IPS-NIHi11 (cell line): ENCODE measurements around the gene ST3GAL5.
"Not testable (repeated sequence)": the region's sequence is repeated elsewhere in the genome, so short reads cannot be mapped to it uniquely, and the experiment has no call there.

Source experiments
- DNase-seq: peaks from one replicate; pipeline ENCODE4 v3.0.0; 2012; ENCODE audit warnings: mixed read lengths, low spot score

Gene ST3GAL5

DNA sequence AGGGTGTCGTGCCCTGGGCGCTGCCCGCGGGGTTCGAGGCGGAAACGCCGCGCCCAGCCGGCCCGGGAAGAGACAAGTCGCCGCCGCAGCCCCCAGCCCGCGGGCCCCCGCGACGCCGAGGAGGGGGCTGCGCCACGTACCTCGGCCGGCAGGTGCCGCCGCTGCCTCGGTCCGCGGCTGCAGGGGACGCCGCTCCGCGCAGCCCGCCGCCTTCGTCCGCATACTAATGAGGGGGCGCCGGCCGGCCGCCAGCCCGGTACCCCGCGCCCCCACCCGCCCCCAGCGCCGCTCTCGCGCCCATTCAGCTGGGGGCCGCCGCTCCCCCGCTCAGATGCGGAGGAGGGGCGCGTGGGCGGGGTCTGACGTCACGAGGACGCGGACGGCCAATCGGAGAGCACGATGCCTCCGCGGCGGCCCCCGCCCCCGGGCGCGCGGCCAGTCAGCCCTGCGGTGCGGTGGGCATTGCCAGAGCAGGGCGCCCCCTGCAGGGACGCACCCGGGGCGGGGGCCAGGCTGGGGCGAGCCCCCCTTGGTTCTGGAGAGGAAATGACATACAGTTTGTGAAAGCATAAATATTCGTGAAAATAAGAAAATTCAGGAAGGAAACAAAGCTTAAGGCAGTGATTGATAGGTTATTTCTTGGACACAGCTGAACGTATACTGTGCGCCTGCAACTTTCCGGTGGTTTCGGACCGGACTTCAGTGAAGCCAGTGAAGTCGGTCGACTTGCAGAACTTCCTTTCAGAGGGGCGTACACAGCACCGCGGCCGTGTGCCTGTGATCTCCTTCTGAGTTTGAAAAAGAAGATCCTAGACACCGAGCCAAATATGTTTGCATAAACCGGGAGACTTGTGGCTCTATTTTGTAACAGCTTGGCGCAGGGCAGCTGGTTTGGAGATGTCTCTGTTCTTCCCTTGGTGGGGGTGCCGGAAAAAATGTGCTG, at the start of gene ST3GAL5:
Gene ST3GAL5, minus strand, starts transcription at position 307 of the 943 bp plus-strand sequence. Its CDS starts 85 bp downstream, at position 222.
- DNase-seq: peak; percentile 97

DNA sequence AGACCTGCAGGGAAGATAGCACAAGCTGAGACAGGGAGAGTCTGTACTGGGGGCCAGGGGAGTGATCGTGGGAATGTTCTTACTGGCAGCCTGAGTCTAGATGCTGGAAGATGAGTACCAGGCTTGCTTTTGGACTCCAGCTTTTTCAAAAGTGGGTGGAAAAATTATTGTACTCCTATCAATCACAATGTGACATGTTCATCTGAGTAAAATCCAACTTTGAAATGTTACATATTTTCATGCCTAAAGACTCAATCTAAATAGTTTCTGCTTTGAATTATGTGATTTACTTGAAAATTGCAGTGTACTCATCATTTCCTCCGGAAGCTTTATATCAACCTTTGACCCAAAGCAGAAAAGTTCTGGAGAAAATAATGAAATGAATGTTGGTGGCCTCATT, 49.7 kb upstream of the ST3GAL5 start:
- DNase-seq: no peak

DNA sequence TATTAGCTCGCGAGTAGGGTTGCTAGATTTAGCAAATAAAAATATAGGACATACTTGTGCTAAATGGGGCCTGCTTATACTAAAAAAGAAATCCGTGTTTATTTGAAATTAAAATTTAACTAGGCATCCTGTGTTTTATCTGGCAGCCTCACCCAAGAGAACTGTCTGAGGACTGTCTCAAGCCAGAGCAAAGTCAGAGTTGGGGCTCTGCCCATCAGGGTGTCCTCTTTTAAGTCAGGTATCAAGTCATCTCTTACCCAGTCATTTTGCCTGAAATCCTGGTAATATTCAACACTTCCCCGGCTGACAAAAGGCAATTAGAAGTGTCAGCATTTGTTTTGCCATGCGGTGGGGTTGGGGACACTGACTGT, 48.3 kb upstream of the ST3GAL5 start:
- no peak for DNase-seq

DNA sequence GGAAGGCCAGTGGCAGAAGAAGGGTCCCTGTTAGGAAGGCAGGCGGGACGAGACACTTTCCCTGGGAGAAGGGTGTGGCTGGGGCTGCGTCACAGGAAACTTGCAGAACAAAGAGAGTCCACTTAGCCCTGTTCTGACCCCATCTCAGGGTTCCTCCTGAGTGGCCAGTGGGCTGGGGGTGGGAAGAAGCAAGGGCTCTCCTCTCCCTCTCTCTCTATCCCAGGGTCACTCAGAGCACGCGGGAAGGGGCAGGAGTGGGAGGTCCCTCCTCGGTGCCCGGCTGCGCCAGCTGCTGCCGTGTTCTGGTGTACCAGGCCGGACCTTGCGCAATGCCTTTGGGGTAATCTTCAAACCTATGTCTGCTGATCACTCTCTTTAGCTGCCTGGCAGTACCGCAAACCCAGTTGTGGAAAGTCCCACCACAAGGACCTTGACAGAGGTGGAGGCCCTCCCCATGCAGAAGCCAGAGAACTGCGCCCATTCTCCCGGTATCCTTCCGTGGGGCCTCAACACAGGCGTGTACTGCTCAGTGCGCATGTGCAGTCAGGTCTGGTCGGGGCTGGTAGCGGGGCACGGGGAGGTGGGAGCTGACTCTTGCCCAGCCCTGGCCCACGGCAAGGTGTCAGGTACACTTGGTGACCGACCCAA, 47.8 kb upstream of the ST3GAL5 start:
- DNase-seq: no peak

DNA sequence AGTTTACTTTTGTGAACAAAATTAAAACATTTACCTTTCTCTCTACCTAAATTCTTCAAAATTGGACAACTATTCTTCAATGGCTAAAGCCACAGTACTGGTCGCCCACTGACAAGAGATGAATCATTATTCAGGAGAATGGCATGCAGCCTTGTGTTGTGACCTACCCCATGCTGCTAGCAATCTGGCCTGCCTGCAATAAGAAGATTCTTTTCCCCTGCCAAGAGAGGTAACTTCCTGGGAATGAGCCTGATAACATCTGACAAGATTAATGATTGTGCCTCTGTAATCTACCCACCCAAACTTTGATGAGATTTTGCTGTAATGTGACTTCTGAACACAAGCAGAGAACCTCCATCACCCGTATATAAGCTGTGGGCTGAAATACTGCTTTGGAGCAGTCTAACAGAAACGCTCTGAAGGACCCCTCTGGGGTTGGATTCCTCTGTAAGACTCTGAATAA, 47.0 kb upstream of the ST3GAL5 start:
- peak; percentile 77 for DNase-seq

DNA sequence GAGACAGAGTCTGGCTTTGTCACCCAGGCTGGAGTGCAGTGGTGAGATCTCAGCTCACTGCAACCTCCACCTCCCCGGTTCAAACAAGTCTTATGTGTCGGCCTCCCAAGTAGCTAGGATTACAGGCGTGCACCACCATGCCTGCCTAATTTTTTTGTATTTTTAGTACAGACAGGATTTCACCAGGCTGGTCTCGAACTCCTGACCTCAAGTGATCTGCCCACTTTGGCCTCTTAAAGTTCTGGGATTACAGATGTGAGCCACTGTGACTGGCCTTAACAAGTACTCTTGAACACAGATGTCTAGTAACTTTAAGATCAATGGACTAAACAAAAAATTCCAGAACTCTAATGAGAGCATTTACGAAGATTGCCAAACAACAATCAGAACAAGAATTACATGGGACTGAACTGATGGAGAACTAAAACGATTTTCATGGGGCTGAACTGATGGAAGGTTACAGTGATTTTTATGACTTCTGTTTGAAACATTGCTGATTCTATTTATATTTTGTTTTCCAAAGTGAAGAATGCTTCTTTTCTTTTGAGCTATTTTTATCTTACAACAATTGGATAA, 46.5 kb upstream of the ST3GAL5 start:
- DNase-seq: no peak

DNA sequence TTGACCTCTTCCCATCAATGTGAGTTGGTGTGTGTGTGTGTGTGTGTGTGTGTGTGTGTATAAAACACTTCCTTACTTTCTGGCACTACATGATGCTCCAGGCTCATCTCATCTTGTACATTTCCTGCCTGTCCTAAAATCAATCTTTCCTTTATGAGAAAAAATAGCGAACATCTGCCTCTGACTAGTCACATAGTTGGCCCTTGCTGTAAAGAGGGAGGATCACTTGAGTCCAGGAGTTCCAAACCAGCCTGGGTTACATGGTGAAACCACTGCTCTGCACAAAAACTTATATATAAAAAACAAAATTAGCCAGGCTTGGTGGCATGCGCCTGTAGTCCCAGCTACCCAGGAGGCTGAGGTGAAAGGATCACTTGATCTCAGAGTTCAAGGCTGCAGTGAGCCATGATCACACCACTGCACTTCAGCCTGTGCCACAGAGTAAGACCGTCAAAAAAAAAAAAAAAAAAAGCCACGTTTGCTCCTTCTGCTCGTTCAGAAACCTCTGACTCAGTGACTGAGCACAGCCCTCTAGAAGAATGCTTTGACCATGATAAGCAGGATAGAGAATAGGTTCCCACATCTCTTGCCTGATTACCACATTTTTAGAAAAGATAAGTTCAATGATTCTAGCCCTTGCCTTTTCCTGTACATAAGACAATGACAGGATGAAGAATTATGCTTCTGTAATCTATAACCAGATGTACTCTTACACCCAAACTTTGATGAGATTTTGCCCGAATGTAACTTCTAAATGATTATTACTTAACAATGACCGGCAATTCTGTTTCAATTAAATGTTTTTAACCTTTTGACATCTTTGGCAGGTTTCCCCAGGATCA, 45.2 kb upstream of the ST3GAL5 start:
- DNase-seq: no peak

DNA sequence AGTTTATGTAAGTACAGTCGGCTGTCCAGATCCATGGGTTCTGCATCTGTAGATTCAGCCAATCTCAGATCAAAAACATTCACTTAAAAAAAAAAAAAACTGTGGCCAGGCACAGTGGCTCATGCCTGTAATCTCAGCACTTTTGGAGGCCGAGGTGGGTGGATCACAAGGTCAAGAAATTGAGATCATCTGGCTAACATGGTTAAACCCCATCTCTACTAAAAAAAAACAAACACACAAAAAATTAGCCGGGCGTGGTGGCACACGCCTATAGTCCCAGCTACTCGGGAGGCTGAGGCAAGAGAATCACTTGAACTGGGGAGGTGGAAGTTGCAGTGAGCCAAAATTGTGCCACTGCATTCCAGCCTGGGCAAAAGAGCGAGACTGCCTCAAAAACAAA, 42.4 kb upstream of the ST3GAL5 start:
- DNase-seq: not testable (repeated sequence)

DNA sequence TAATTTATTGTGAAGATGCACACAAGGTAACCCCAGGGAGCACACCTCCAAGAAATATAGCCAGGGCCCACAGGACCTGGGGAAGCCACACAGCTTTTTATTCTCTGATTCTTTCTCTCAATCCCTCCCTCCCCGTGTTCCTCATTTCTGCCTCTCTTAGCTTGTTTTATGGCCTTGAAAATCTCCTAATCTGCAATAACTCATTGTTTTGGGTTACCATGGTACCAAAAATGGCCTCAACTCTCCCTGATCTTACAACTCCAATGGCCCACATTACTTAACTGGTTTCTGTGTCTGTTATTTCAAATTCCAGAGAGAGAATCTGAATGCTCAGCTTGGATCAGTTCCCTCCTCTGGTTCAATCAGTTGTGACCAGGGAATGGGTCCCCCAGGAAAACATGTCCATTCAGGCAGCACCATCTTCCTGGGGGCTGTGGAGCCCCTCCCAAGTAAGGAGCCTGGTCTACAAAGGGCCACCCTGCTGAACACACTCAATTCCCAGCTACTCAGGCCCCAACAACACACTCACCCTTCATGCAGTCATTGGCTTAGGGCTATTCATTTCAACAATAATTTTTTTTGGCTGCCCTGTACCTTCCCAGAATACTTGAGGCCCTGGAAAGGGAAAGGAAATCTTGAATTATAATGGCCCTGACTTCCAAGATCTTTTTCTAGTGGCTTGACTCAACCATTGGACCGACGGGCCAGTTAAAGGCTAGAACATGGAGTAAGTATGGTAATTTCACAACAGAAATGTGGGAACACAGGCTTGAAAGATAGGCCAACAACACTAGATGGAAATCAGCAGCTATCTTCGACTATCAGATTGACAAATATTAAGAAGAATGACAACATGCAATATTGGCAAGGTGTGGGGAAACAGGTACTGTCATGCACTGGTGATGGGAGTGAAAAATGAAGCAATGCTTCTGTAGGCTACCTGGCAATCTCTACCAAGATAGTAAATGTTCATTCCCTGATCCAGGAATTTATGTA, 41.6 kb upstream of the ST3GAL5 start:
- no peak for DNase-seq

DNA sequence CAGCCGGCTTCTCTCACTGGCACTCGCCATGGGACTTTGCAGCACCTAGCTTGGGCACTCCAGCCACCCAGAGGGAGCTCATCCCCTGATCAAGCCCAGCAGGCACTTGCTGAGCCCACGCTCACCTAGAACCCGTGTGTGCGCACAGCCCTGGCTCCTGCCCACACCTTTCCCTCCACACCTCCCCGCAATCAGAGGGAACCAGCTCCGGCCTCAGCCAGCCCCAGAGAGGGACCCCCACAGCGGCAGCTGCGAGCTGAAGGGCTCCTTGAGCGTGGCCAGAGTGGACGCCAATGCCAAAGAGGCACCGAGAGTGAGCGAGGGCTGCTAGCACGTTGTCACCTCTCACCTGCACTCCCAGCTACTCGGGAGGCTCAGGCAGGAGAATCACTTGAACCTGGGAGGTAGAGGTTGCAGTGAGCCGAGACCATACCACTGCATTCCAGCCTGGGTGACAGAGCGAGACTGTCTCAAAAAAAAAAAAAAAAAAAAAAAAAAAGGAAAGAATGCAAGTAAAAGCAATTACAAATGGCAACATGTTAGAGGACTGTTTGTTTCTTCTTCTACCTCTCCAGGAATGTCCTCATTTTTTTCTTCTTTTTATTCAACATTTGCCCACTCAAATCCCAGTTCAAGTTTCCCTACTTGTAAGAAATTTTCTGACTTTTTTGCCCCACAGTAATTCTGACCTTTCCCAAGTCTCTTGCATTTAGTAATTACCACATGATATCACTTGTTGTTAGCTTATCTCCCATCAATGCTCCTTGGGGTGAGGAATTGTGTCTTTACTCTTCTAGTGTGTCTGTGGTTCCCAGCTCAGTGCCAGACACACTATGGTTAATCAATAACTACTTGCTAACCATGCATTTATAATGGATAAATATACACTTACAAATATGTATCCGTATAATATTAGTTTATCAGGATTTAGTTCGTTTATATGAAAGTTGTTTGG, 40.6 kb upstream of the ST3GAL5 start:
- DNase-seq: no peak

DNA sequence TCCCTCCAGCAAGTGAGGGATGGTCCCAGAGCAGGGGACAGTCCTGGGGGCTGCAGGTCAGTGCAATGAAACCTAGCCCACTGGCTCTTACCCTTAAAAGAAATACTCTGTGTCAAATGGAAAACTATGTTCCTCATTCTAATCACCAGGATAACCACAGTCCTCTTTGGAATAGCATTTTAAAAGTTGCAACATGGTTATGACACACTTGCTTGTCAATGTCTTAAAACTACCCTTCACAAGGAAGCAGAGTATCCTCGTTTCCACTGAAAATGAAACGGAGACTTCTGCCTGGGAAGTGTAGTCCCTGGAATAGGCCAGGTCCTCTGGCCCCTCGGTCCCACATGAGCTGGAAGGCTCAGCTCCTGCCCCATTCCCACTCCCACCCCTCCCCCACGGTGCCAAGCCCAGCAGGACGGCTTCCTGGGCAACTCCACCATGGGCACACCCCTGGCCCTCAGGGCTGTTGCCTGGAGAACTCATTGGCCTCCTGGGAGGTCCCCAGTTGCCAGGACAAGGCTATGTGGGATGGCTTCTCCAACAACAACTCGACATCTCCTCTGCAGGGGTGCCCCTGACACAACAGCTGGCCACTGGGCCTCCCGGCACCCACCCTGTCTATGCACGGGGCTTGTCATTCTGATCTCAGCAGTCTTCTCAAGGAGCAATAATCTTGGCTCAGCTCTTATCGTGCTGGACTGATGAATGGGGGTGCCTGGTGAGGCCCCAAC, 38.3 kb upstream of the ST3GAL5 start:
- DNase-seq: no peak

DNA sequence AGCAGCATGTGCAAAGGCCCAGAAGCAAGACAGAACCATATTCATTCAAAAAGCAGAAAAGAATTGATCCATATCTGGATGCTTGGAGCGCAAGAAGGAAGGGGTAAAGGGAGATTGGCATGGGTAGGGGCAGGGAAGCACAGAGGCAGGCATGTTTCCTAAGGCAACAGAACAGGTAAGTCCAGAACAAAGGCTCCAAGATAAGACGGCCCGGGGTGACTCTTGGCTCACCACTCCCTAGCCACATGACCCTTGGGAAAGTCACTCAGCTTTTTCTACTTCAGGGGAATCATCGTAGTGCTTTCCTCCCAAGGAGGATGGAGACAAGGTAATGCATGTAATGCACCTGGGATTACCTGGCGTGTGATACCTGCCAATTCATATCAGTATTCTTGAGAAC, 37.7 kb upstream of the ST3GAL5 start:
- DNase-seq: no peak

DNA sequence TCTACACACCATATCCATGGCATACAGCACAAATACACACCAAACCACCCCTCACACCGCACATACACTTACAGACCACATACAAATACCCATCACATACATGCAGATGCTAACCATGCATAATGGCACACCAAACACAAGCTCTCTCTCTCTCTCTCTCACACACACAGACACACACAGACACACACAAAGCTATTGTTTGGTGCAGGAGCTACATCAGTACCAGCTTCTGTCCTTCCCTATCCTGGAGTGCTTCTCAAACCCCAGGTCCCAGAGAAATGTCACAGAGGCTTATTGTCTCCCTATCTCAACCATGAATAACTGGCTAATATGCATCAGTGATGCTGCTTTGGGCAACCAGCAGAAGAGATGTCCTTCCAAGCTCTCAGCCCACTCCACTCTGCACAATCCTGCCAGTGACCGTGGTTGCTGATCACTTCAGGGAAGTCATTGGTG, 36.5 kb upstream of the ST3GAL5 start:
- DNase-seq: no peak

DNA sequence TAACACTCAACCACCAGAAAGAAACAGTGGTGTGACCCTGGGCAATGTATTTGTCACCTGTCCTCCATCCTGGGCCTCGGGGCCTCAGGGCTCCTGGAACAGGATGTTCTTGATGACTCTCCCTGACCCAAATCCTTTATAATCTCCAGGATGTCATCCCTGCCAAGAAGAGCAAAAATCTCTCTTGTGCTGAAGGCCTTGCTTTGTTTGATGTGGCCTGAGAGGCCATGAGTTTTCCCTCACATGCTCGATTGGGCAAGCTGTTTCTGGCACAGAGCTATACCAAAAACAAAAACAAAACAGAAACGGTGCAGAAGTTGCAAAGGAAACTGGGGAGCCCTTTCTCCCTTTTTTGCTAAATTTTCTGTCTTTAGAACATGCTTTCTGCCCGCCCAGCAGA, 35.7 kb upstream of the ST3GAL5 start:
- no peak for DNase-seq

DNA sequence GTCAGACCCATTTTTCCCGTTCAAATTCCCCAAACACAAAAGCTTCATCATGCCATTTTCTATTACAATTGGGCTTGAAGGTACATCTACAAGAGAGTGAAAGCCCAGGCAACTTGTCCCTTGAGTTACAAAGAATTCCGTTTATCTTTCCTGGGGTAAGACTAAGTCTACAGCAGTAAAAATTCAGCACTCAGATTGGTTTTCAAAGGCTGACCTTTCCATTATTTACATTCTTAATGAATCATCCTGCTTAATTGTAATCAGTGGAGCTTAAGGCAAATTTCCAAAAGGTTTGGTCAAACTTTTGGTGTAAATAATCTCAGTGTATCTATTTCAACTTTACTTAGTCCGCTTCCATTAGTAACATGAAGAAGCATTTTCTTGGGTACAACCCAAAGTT, 33.4 kb upstream of the ST3GAL5 start:
- no peak for DNase-seq

DNA sequence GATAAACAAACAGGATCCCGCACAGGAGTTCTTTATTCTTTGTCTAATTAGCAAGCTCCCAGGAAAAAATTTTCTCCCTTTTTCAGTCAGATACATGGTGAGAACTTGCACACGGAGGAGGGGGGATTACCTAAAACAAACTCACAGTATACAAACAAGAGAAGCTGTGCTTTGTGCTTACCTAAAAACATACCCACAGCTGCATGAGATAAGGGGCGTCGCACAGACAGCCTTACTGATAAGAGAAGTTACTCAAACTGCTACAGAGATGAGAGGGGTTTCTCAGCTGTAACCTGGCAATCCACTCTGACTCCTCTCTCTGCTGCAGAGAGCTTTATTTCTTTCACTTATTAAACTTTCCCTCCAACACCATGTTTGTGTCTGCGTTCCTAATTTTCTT, 32.9 kb upstream of the ST3GAL5 start:
- DNase-seq: no peak

DNA sequence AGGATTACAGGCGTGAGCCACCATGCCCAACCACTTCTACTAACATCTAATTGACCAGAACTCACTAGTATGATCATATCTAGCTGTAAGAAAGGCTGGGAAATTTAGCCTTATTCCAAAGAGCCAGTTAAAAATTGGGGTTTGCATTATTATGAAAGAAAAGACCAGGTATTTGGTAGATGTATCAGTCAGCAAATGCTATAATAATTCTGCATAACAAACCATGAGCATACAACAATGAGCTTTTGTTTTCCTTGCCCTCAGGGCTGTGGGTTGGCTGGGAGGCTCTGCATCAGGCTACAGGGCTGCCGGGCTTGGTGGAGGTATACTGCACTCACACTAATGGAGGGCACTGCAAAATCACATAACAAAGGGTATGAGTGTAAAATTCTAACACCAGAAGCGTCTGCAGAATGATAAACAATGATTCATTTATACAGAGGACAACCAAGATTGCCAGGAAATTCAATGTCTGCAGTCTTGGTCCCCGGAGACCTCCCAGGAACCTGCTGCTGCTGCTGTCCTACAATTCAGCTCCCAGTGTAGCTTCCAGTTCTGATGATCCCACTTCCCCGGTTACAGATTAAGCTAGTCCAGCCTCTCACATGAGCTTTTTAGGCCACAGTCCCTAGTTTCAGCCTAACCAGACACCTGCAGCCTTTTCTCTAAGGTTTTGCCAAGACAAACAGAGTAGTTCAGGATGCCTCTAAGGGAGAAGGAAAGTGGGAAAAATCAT, 32.2 kb upstream of the ST3GAL5 start:
- no peak for DNase-seq
